ENCODE data around the gene SNX13.
"Not testable (repeated sequence)": the region's sequence is repeated elsewhere in the genome, so short reads cannot be mapped to it uniquely, and the experiment has no call there.

SNX13 gene

GRCh38 chr7:17912050-17912449 is 28.2 kb downstream of the SNX13 start:
- DNase-seq, result no peak

DNA sequence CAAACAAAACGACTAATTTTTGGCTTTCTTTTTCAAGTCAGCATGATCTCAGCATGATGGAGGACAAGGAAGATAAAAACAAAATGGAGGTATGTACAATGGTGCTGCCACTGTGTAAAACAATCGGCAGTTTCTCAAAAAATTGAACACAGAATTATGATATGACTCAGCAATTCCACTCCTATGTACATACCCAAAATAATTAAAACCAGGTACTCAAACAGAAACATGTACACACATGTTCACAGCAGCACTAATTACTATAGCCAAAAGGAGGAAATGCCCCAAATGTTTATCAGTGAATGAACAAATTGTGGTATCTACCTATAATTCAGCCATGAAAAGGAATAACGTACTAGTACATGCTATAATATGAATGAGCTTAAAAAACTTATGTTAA is 29.9 kb downstream of the SNX13 start:
- DNase-seq, result no peak

- DNase-seq, result not testable (repeated sequence)
These were observed 31.0 kb downstream of the SNX13 start for GRCh38 chr7:17909310-17909709.

DNA sequence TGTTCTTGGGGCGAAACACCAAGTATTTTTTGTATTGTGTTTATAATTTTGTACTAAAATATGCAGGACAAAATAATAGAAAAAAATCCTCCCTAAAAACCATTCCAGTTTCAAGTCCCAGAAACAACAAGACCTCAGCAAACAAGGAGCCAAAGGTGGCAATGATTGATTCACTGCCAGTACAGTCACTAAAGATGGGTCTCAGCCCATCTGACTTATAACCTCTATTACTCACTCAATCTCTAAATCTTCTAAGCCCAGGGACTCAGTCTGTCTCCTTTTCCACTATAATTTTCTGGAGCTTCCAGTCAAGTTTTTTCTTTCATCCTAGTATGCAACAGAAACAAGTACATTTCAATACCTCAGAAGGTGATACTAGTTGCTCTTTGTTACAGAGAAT is 33.3 kb downstream of the SNX13 start:
- DNase-seq, result no peak

GRCh38 chr7:17903337-17903736 is 37.0 kb downstream of the SNX13 start:
- DNase-seq, result no peak

GRCh38 chr7:17902599-17902998 is 37.7 kb downstream of the SNX13 start:
- no peak for DNase-seq

- DNase-seq, result no peak
These were observed 39.8 kb downstream of the SNX13 start for GRCh38 chr7:17900464-17900863.

DNA sequence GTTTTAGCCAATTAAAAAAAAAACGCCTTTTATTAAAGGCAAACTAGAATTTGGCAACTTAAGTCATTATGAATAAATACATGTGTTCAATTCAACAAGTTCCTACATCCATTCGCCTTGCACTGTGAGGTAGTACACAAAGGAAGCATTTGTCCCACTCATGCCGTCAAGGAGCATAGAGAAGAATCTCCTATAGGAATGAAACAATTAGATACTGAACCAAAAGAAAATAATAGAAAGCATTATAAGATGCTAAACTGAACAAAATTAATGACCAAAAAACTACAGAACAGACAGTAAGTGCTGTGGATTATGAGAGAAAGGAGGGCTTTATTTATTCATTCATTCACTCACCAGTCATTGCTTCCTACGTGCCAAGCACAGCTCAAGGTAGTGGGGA is 42.2 kb downstream of the SNX13 start:
- DNase-seq, result no peak

DNA sequence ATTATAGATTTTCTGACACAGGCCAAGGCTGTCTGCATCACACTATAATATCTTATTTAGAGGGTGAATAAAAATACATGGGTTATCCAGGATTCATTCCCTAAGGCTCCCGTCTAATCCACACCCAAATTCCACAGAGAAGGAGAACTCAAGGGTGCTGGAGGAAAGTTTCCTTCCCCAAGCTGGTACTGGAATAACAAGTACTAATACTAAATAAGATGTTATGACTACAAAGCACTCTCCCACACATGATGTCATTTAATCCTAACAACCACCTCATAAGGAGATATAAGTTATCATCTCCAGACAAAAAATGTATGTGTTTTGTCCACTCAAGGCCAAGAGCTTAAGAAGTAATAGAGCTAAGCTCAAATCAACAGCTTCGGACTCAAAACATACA is 53.0 kb downstream of the SNX13 start:
- DNase-seq, result no peak

DNA sequence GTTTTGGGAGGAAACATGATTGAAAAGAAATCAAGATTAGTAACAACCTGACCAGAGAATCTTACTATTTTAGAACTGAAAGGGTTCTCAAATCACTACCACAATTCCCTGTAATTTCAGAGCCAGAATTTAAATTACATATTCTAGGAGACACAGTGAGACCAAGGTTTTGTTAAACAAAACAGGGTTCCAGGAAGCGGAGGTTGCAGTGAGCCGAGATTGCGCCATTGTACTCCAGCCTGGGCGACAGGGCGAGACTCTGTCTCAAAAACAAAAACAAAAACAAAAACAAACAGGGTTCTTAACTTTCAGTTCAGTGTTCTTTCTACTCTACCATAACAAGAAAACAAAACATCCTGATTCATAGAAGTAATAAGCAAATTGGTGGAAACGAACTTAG is 57.6 kb downstream of the SNX13 start:
- DNase-seq, result no peak

- no peak for DNase-seq
These were observed 61.1 kb downstream of the SNX13 start for GRCh38 chr7:17879075-17879661.

- DNase-seq, result no peak
These were observed 61.7 kb downstream of the SNX13 start for GRCh38 chr7:17878627-17879026.

DNA sequence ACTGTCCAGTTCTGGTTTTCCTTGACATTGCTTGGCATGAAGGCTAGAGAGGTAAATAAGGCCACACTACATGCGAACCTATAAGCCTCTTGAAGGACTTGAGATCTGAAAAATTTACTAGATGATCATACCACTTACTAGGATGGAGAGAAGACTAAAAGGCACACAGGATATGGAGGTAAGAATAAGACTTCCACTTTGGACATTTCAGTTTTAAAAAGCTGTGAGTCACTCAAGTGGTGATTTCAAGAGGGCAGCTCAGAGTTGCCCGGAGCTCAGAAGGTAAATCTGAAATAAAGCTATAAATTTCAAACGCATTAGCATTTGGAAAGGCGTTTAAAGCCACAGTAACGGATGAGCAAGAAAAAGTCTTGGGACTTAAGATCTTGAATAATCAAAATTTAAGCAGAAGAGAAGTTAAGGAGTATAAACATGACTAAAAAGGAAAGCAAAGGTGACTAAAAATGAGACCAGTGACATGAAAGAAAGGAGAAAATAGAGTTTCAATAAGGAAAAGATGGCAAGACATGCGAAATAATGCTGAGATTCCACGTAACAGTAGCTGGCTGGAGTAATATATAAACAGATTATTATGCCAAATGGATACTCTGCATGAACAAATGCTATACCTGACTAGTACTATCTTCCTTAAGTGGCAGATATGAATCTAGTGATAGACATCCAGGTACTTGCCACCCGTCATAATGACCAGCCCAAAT is 68.3 kb downstream of the SNX13 start:
- no peak for DNase-seq

DNA sequence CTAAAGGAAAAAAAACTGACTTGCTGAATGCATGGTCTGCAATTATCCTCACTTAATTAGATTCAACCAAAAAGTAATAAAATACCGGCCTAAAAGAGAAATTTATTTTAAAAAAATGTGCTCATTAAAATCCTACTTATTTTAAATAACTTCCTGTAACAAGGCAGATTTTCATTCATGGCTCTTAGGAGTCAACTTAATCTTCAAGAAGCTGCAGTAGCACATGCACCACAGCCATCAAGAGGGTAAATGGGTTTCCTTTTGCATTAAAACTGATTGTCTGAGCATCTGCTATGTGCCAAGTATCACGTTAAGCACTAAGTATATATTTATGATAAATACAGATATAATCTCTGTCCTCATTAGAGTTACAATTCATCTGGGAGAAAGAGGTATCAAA is 69.9 kb downstream of the SNX13 start:
- DNase-seq, result peak; percentile 5

DNA sequence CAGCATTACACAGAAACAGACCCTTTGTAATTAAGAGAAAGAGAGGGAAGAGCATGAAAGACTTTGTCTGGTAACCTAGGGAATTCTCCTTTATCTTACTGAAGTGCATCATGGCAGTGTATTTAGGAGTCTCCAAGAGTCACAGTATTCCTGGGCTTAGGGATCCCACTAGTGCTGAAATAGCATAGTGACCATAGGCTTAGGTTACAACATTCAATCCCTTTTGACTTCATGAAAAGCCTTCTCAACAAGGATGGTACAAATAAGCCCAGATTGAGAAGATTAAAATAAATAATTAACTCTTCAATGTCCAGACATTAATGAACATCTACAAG is 76.5 kb downstream of the SNX13 start:
- DNase-seq, result no peak

DNA sequence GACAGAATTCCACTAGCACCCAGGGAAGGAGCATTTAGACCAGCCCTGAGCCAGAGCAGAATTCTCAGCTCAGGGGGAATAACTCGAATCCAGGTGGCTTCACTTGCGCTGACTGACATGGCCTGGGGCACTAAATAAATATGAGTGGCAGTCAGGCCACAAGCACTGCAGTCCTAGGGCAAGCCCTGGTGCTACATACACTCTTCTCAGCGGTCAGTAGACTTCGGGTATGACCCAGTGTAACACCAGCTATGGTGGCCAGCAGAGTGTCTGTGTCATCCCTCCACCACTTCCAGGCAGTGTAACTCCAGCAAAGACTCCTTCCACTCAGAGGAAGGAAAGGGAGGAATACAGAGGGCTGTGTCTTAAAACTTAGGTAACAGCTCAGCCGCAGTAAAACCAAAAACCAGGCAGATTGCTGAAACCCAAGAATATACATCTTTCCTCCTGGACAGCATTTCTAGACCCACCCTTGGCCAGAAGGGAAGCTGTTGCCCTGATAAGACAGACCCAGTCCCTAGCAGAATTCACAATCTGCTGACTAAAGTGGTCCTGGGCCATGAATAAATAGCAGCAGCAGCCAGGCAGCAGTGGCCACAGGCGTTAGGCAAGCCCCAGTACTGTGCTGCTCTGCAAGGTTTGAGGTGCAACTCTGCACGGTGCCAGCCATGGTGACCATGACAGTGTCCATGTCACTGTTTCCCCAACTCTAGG is 77.0 kb downstream of the SNX13 start:
- no peak for DNase-seq

- DNase-seq, result no peak
These were observed 84.0 kb downstream of the SNX13 start for GRCh38 chr7:17856251-17856650.

GRCh38 chr7:17855202-17855601 is 85.1 kb downstream of the SNX13 start:
- no peak for DNase-seq

GRCh38 chr7:17854261-17855047 is 85.8 kb downstream of the SNX13 start:
- no peak for DNase-seq

DNA sequence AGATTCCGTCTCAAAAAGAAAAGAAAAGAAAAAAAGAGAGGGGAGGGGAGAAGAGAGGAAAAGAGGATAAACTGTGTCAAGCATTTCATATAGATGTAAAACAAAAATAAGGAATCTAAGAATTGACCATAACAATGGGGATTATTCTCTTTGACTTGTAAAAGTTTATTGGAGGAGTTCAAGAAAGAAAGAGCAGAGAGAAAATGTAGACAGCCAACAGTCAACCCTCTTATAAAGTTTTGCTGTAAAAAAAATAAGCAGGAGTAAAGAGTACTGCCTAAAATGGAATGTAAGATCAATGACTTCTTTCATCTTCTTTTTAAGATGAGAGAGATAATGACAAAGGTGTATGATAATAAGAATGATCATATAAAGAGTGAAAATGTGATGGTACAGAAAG is 87.9 kb downstream of the SNX13 start:
- DNase-seq, result no peak

- DNase-seq, result no peak
These were observed 90.8 kb downstream of the SNX13 start for GRCh38 chr7:17849504-17849903.

- no peak for DNase-seq
These were observed 91.8 kb downstream of the SNX13 start for GRCh38 chr7:17848516-17848915.

DNA sequence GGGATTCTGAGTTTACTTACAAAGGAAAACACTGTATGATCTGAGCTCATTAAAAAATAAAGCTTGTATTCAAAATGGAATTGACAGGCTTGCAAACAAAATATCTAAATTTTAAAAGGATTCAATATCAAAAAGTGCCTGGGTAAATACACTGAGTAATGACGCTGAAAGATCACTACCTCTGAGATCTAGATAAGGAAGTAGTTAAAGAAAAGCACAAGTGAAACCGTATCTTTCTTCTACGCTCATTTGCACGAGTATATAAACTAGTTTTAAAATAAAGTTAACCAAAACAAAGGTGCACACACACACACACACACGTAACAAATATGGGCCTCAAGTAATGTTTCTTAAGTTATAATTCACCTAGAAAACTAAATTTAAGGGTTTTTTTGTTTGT is 93.4 kb downstream of the SNX13 start:
- DNase-seq, result no peak

DNA sequence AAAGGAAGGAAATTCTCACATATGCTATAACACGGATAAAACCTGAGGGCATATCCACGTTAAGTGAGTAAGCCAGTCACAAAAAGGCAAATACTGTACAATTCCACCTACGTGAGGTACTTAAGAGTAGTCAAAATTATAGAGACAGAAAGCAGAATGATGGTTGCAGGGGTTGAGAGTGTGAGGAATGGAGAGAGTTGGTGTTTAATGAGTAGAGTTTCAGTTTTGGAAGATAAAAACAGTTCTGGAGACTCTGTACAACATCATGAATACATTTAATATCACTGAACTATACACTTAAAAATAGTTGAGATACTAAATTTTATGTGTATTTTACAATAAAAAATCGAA is 95.1 kb downstream of the SNX13 start:
- DNase-seq, result no peak

All from NCI-H1436 treated with DMSO at 0.1 percent for 48 hours (cell line).